Measurements from ENCODE around the gene C2orf49. TPM values are rescaled to one million over a fixed set of nuclear protein-coding genes. Genes with fewer than 3 reads are reported as not detected.

Gene C2orf49
- polyA plus RNA-seq, 1 experiment: 20.3 TPM

GRCh38 chr2:105394951-105395611 lies 57.7 kb downstream of the C2orf49 start:
- Histone ChIP-seq H3K4me3 (ENCODE audit: low read depth, low read length) (peak overlapping the region; percentile 99), H3K27ac (ENCODE audit: low read depth, low read length) (no peak overlapping the region), H3K9me3 (ENCODE audit: control insufficient read depth, insufficient read depth, low read length) (peaks cover 7% of the 10 kb centered on the region), H3K27me3 (ENCODE audit: control insufficient read depth, insufficient read depth, low read length) (no peaks in the 10 kb centered on the region)
- ChIA-PET CTCF (interaction anchor here (1.1 to 3.5 kb wide), 4 partner anchors 8 to 126 kb away, joined by 3 to 13 read pairs (median 6); no protein-coding TSS in a partner anchor), POLR2A (interaction anchor here (0.9 to 1.9 kb wide), 2 partner anchors 9 to 38 kb away, joined by 3 to 10 read pairs; no protein-coding TSS in a partner anchor)
- DNase-seq (ENCODE audit: low read depth, low spot score): no peak
- TF ChIP-seq CTCF (IDR thresholded peaks at IDR 0.05; ENCODE audit: low read depth, low read length): no peak

- no peak for DNase-seq (ENCODE audit: low read depth, low spot score)
- POLR2A ChIA-PET: interaction anchor here (0.9 to 1.2 kb wide), 2 partner anchors 39 to 42 kb away, joined by 3 to 11 read pairs; no protein-coding TSS in a partner anchor
- no peak overlapping the region for H3K27ac ChIP-seq (ENCODE audit: low read depth, low read length)
These were observed 58.4 kb downstream of the C2orf49 start for GRCh38 chr2:105395691-105396090.

GRCh38 chr2:105396254-105397024 lies 59.1 kb downstream of the C2orf49 start:
- DNase-seq (ENCODE audit: low read depth, low spot score): peak; percentile 83
- POLR2A ChIA-PET: interaction anchor here (0.7 to 4.8 kb wide), 3 partner anchors 8 to 117 kb away, joined by 6 to 26 read pairs (median 11); no protein-coding TSS in a partner anchor
- peak overlapping the region; percentile 65 for H3K27ac ChIP-seq (ENCODE audit: low read depth, low read length)
- H3K27me3 ChIP-seq (ENCODE audit: control insufficient read depth, insufficient read depth, low read length): no peaks in the 10 kb centered on the region
- peaks cover 7% of the 10 kb centered on the region for H3K9me3 ChIP-seq (ENCODE audit: control insufficient read depth, insufficient read depth, low read length)
- H3K4me3 ChIP-seq (ENCODE audit: low read depth, low read length): peak overlapping the region; percentile 99
- CTCF ChIA-PET: interaction anchor here (0.7 to 4.5 kb wide), 4 partner anchors 123 to 150 kb away, joined by 5 to 19 read pairs (median 8); no protein-coding TSS in a partner anchor
- no peak for TF ChIP-seq CTCF (IDR thresholded peaks at IDR 0.05; ENCODE audit: low read depth, low read length)

More at GRCh38 chr2:105395691-105396090, 58.4 kb downstream of the C2orf49 start:
- Histone ChIP-seq H3K9me3 (ENCODE audit: control insufficient read depth, insufficient read depth, low read length) (peaks cover 7% of the 10 kb centered on the region), H3K27me3 (ENCODE audit: control insufficient read depth, insufficient read depth, low read length) (no peaks in the 10 kb centered on the region), H3K4me3 (ENCODE audit: low read depth, low read length) (peak overlapping the region; percentile 99)
- no peak for TF ChIP-seq CTCF (IDR thresholded peaks at IDR 0.05; ENCODE audit: low read depth, low read length)
- CTCF ChIA-PET: interaction anchor here (0.8 to 4.5 kb wide), 5 partner anchors 9 to 151 kb away, joined by 3 to 19 read pairs (median 5); no protein-coding TSS in a partner anchor

- no peak for TF ChIP-seq CTCF (IDR thresholded peaks at IDR 0.05; ENCODE audit: low read depth, low read length)
- H3K4me3 ChIP-seq (ENCODE audit: low read depth, low read length): peak overlapping the region; percentile 99
- H3K27me3 ChIP-seq (ENCODE audit: control insufficient read depth, insufficient read depth, low read length): no peaks in the 10 kb centered on the region
- ChIA-PET CTCF (interaction anchor here (0.7 to 4.5 kb wide), 2 partner anchors 122 to 144 kb away, joined by 9 to 19 read pairs; no protein-coding TSS in a partner anchor), POLR2A (interaction anchor here (0.7 to 4.8 kb wide), 3 partner anchors 8 to 116 kb away, joined by 6 to 26 read pairs (median 11); no protein-coding TSS in a partner anchor)
- H3K9me3 ChIP-seq (ENCODE audit: control insufficient read depth, insufficient read depth, low read length): peaks cover 7% of the 10 kb centered on the region
- peak overlapping the region; percentile 94 for H3K27ac ChIP-seq (ENCODE audit: low read depth, low read length)
- no peak for DNase-seq (ENCODE audit: low read depth, low spot score)
These were observed 59.8 kb downstream of the C2orf49 start for GRCh38 chr2:105397025-105397722.
